HG02981 (cell line): Measurements from ENCODE around the gene ELAC1.

Experiments
- ATAC-seq: cut with Tn5 transposase; IDR thresholded peaks from one replicate; pipeline ENCODE4 v1.9.1; 2021; ENCODE audit warnings: mild to moderate bottlenecking, moderate library complexity; ENCODE audit not compliant: unreplicated experiment

Gene ELAC1

GRCh38 chr18:51017140-51017879 is 49.5 kb downstream of the ELAC1 start:
- ATAC-seq = no peak

GRCh38 chr18:51020536-51020935 is 52.7 kb downstream of the ELAC1 start:
- no peak for ATAC-seq

GRCh38 chr18:51021226-51021965 is 53.6 kb downstream of the ELAC1 start:
- ATAC-seq = no peak

- ATAC-seq = no peak
These were observed 57.7 kb downstream of the ELAC1 start for GRCh38 chr18:51025512-51025911.

- no peak for ATAC-seq
These were observed 60.5 kb downstream of the ELAC1 start for GRCh38 chr18:51028201-51028805.

GRCh38 chr18:51029378-51029693 is 61.5 kb downstream of the ELAC1 start:
- peak; percentile 19 for ATAC-seq

GRCh38 chr18:51029694-51030536 is 62.1 kb downstream of the ELAC1 start, which contains the start of gene SMAD4:
TSS of gene SMAD4 (plus strand) at chr18:51030213. CDS start at chr18:51047047, 16,834 bp downstream.
- ATAC-seq = peak; percentile 71

GRCh38 chr18:51030537-51031258 is 62.9 kb downstream of the ELAC1 start:
- ATAC-seq = peak; percentile 52

GRCh38 chr18:51032193-51032592 is 64.4 kb downstream of the ELAC1 start:
- no peak for ATAC-seq

GRCh38 chr18:51037230-51037629 is 69.4 kb downstream of the ELAC1 start:
- no peak for ATAC-seq
